ENCODE data around the gene COQ10B. TPM values are rescaled to one million over a fixed set of nuclear protein-coding genes. Genes with fewer than 3 reads are reported as not detected.

Gene COQ10B
- total RNA-seq (10 to 100 TPM; 16.4 to 17.9 TPM), polyA plus RNA-seq (ENCODE audit: insufficient read depth, low read depth, low replicate concordance) (18.0 TPM)
- long read RNA-seq, donor 1, transcript COQ10B-201 (5 exons, 2,239 nt): major isoform, 15 of 2,002 reads
- long read RNA-seq, donor 1, partial matches to known transcripts: 1,788 of 2,002 reads
- long read RNA-seq, donor 1, other reads (novel, unspliced or antisense): 199 of 2,002 reads
- long read RNA-seq, donor 2, transcript COQ10B-201 (5 exons, 2,239 nt): major isoform, 9 of 1,119 reads
- long read RNA-seq, donor 2, partial matches to known transcripts: 986 of 1,119 reads
- long read RNA-seq, donor 2, other reads (novel, unspliced or antisense): 124 of 1,119 reads

GRCh38 chr2:197453123-197453913 is at the start of gene COQ10B:
TSS of gene COQ10B (plus strand) at chr2:197453552. CDS start at chr2:197453561, 9 bp downstream.
- 0 to 1% methylated on average over 25 to 70 of the region's 70 CpGs for WGBS, 2 donors
- peak; percentile 100 for DNase-seq
- TF ChIP-seq POLR2A (IDR thresholded peaks at IDR 0.05) (peak; percentile 87), CTCF (IDR thresholded peaks at IDR 0.05) (peak in 1 of 3 experiments; percentile 6)
- no peaks in the 10 kb centered on the region for H3K27me3 ChIP-seq
- peaks cover 11% of the 10 kb centered on the region for H3K4me1 ChIP-seq
- intact Hi-C loops (cut with DNase I; ENCODE audit: low total_unique reads): no loop called here
- H3K4me3 ChIP-seq: peak within 1 kb of the TSS; percentile 92 to 97
- no peaks in the 10 kb centered on the region for H3K9me3 ChIP-seq
- H3K27ac ChIP-seq: peak within 1 kb of the TSS; percentile 99 to 100
- no peaks in the 10 kb centered on the region for H3K36me3 ChIP-seq (ENCODE audit: low read depth, missing control alignments)

GRCh38 chr2:197405582-197405981 is 47.8 kb upstream of the COQ10B start:
- WGBS, 2 donors: 85 to 88% methylated on average over 2 of the region's 2 CpGs
- intact Hi-C loops (cut with DNase I; ENCODE audit: low total_unique reads): no loop called here
- Histone ChIP-seq H3K27ac (no peak overlapping the region), H3K9me3 (no peaks in the 10 kb centered on the region), H3K4me3 (no peak overlapping the region), H3K4me1 (no peaks in the 10 kb centered on the region), H3K27me3 (no peaks in the 10 kb centered on the region), H3K36me3 (ENCODE audit: low read depth, missing control alignments) (no peaks in the 10 kb centered on the region)
- TF ChIP-seq CTCF (IDR thresholded peaks at IDR 0.05) (no peak), POLR2A (IDR thresholded peaks at IDR 0.05) (no peak)
- DNase-seq: no peak

GRCh38 chr2:197414039-197414438 is 39.3 kb upstream of the COQ10B start:
- 93% methylated on average over 5 of the region's 5 CpGs for WGBS, 2 donors
- DNase-seq: no peak
- Histone ChIP-seq H3K27me3 (no peaks in the 10 kb centered on the region), H3K4me1 (no peaks in the 10 kb centered on the region), H3K4me3 (no peak overlapping the region), H3K9me3 (no peaks in the 10 kb centered on the region), H3K36me3 (ENCODE audit: low read depth, missing control alignments) (no peaks in the 10 kb centered on the region), H3K27ac (no peak overlapping the region)
- intact Hi-C loops (cut with DNase I; ENCODE audit: low total_unique reads): no loop called here
- no peak for TF ChIP-seq CTCF (IDR thresholded peaks at IDR 0.05)

GRCh38 chr2:197414515-197414914 is 38.8 kb upstream of the COQ10B start:
- no peaks in the 10 kb centered on the region for H3K4me1 ChIP-seq
- TF ChIP-seq POLR2A (IDR thresholded peaks at IDR 0.05) (no peak), CTCF (IDR thresholded peaks at IDR 0.05) (no peak)
- intact Hi-C loops (cut with DNase I; ENCODE audit: low total_unique reads): no loop called here
- no peak for DNase-seq
- H3K27ac ChIP-seq: no peak overlapping the region
- H3K4me3 ChIP-seq: no peak overlapping the region
- H3K36me3 ChIP-seq (ENCODE audit: low read depth, missing control alignments): no peaks in the 10 kb centered on the region
- H3K9me3 ChIP-seq: no peaks in the 10 kb centered on the region
- 70 to 79% methylated on average over 2 of the region's 2 CpGs for WGBS, 2 donors
- H3K27me3 ChIP-seq: no peaks in the 10 kb centered on the region
